Type B pancreatic cell (in vitro differentiated cells): ENCODE measurements around the gene CDK19. TPM values are rescaled to one million over a fixed set of nuclear protein-coding genes. Genes with fewer than 3 reads are reported as not detected.
"Not testable (repeated sequence)": the region's sequence is repeated elsewhere in the genome, so short reads cannot be mapped to it uniquely, and the experiment has no call there.

Experiments used
- DNase-seq: peaks from one replicate; pipeline ENCODE4 v3.0.0; 2021; ENCODE audit warnings: mixed read lengths; ENCODE audit not compliant: unreplicated experiment; ENCODE audit errors: extremely low spot score
- H3K27ac Mint-ChIP-seq: 2 replicates; pipeline ENCODE4 v1.8.0; 2021; ENCODE audit warnings: mild to moderate bottlenecking, mixed read lengths
- H3K27me3 Mint-ChIP-seq: 2 replicates; pipeline ENCODE4 v1.8.0; 2021; ENCODE audit warnings: mixed read lengths
- H3K36me3 Mint-ChIP-seq: 2 replicates; pipeline ENCODE4 v1.8.0; 2021; ENCODE audit warnings: mixed read lengths
- H3K4me1 Mint-ChIP-seq: one replicate; pipeline ENCODE4 v1.8.0; 2021; ENCODE audit warnings: mixed read lengths; ENCODE audit not compliant: unreplicated experiment
- H3K4me3 Mint-ChIP-seq: 2 replicates; pipeline ENCODE4 v1.8.0; 2021; ENCODE audit warnings: mild to moderate bottlenecking, mixed read lengths
- H3K9me3 Mint-ChIP-seq: 2 replicates; pipeline ENCODE4 v1.8.0; 2021; ENCODE audit warnings: mixed read lengths
- CTCF ChIP-seq: fragments of 200-600 bp; sonication (generic); conservative IDR thresholded peaks from 2 replicates; pipeline ENCODE4 v1.5.0; 2021; ENCODE audit warnings: antibody characterized with exemption, mild to moderate bottlenecking
- total RNA-seq: library from RNA; stranded (reverse); gene quantifications from 2 replicates; pipeline ENCODE4 v1.2.1, GENCODE V29; 2021; ENCODE audit warnings: low replicate concordance

The CDK19 gene
- total RNA-seq, 1 donor from 2014 or later, result 27.2 TPM

- DNase-seq, result no peak
- Mint-ChIP-seq H3K9me3 (no peaks in the 10 kb centered on the region), H3K27ac (no peak overlapping the region), H3K4me3 (no peak overlapping the region), H3K4me1 (no peaks in the 10 kb centered on the region), H3K27me3 (no peaks in the 10 kb centered on the region), H3K36me3 (peaks cover 8% of the 10 kb centered on the region)
- no peak for TF ChIP-seq CTCF
These were observed 92.3 kb downstream of the CDK19 start for GRCh38 chr6:110723017-110723416.

GRCh38 chr6:110720066-110720465 is 95.2 kb downstream of the CDK19 start:
- TF ChIP-seq CTCF, result no peak
- no peak for DNase-seq
- Mint-ChIP-seq H3K27me3 (no peaks in the 10 kb centered on the region), H3K4me3 (no peak overlapping the region), H3K4me1 (no peaks in the 10 kb centered on the region), H3K36me3 (peaks cover 5% of the 10 kb centered on the region), H3K27ac (no peak overlapping the region), H3K9me3 (no peaks in the 10 kb centered on the region)

GRCh38 chr6:110719601-110720000 is 95.7 kb downstream of the CDK19 start:
- H3K36me3 Mint-ChIP-seq, H3K27ac Mint-ChIP-seq, H3K4me1 Mint-ChIP-seq, H3K9me3 Mint-ChIP-seq, DNase-seq, H3K27me3 Mint-ChIP-seq, H3K4me3 Mint-ChIP-seq: not testable (repeated sequence)

- Mint-ChIP-seq H3K9me3 (peaks cover 7% of the 10 kb centered on the region), H3K36me3 (peaks cover 16% of the 10 kb centered on the region)
These were observed 101.1 kb downstream of the CDK19 start for GRCh38 chr6:110714143-110714542.

GRCh38 chr6:110712238-110712637 is 103.0 kb downstream of the CDK19 start:
- Mint-ChIP-seq H3K27me3 (no peaks in the 10 kb centered on the region), H3K27ac (no peak overlapping the region), H3K36me3 (peaks cover 20% of the 10 kb centered on the region), H3K4me1 (peaks cover 10% of the 10 kb centered on the region), H3K9me3 (peaks cover 7% of the 10 kb centered on the region), H3K4me3 (no peak overlapping the region)
- no peak for DNase-seq
- no peak for TF ChIP-seq CTCF

More at GRCh38 chr6:110714143-110714542, 101.1 kb downstream of the CDK19 start:
- Mint-ChIP-seq H3K27me3 (no peaks in the 10 kb centered on the region), H3K27ac (no peak overlapping the region), H3K4me1 (no peaks in the 10 kb centered on the region), H3K4me3 (no peak overlapping the region)
- no peak for DNase-seq
- no peak for TF ChIP-seq CTCF

GRCh38 chr6:110710115-110710514 is 105.2 kb downstream of the CDK19 start:
- Mint-ChIP-seq H3K36me3 (peaks cover 19% of the 10 kb centered on the region), H3K27ac (no peak overlapping the region), H3K9me3 (peaks cover 7% of the 10 kb centered on the region), H3K27me3 (no peaks in the 10 kb centered on the region), H3K4me1 (peaks cover 10% of the 10 kb centered on the region), H3K4me3 (no peak overlapping the region)
- no peak for DNase-seq
- TF ChIP-seq CTCF, result no peak
